ENCODE data around the gene CEP152. TPM values are rescaled to one million over a fixed set of nuclear protein-coding genes. Genes with fewer than 3 reads are reported as not detected.

CEP152 gene
- total RNA-seq, 4 donors from 2014 or later: 2.5 to 4.9 (median 3.5) TPM

GRCh38 chr15:48803877-48804276 is 7.0 kb downstream of the CEP152 start:
- WGBS, 2 donors: 79 to 86% methylated on average over 2 of the region's 2 CpGs
- TF ChIP-seq POLR2A (IDR thresholded peaks at IDR 0.05): no peak
- TF ChIP-seq CTCF (IDR thresholded peaks at IDR 0.05): no peak
- intact Hi-C loops (cut with DNase I; ENCODE audit: low total_unique reads): loop anchor here (10.0 kb wide), 1 partner anchor 449 kb away; no protein-coding TSS in a partner anchor
- DNase-seq (ENCODE audit: low spot score in 2 of 2): no peak
- no peak overlapping the region for H3K4me3 ChIP-seq (ENCODE audit: low read depth, poor library complexity, severe bottlenecking)

GRCh38 chr15:48802867-48803266 is 8.0 kb downstream of the CEP152 start:
- intact Hi-C loops (cut with DNase I; ENCODE audit: low total_unique reads): loop anchor here (10.0 kb wide), 1 partner anchor 448 kb away; no protein-coding TSS in a partner anchor
- TF ChIP-seq POLR2A (IDR thresholded peaks at IDR 0.05) (no peak), CTCF (IDR thresholded peaks at IDR 0.05) (no peak)
- H3K4me3 ChIP-seq (ENCODE audit: low read depth, poor library complexity, severe bottlenecking): no peak overlapping the region
- no peak for DNase-seq (ENCODE audit: low spot score in 2 of 2)

GRCh38 chr15:48802257-48802656 is 8.6 kb downstream of the CEP152 start:
- H3K4me3 ChIP-seq (ENCODE audit: low read depth, poor library complexity, severe bottlenecking): no peak overlapping the region
- intact Hi-C loops (cut with DNase I; ENCODE audit: low total_unique reads): loop anchor here (10.0 kb wide), 1 partner anchor 447 kb away; no protein-coding TSS in a partner anchor
- no peak for TF ChIP-seq CTCF (IDR thresholded peaks at IDR 0.05)
- 64 to 72% methylated on average over 3 of the region's 3 CpGs for WGBS, 2 donors
- no peak for DNase-seq (ENCODE audit: low spot score in 2 of 2)

- no peak for DNase-seq (ENCODE audit: low spot score in 2 of 2)
- intact Hi-C loops (cut with DNase I; ENCODE audit: low total_unique reads): loop anchor here (10.0 kb wide), 1 partner anchor 446 kb away; no protein-coding TSS in a partner anchor
Observed at GRCh38 chr15:48800811-48801455, 9.9 kb downstream of the CEP152 start.

GRCh38 chr15:48800245-48800644 is 10.6 kb downstream of the CEP152 start:
- no peak overlapping the region for H3K4me3 ChIP-seq (ENCODE audit: low read depth, poor library complexity, severe bottlenecking)
- intact Hi-C loops (cut with DNase I; ENCODE audit: low total_unique reads): loop anchor here (10.0 kb wide), 1 partner anchor 445 kb away; no protein-coding TSS in a partner anchor
- 89 to 91% methylated on average over 1 of the region's 1 CpG for WGBS, 2 donors
- no peak for TF ChIP-seq CTCF (IDR thresholded peaks at IDR 0.05)
- no peak for TF ChIP-seq POLR2A (IDR thresholded peaks at IDR 0.05)
- DNase-seq (ENCODE audit: low spot score in 2 of 2): no peak

More at GRCh38 chr15:48800811-48801455, 9.9 kb downstream of the CEP152 start:
- H3K4me3 ChIP-seq (ENCODE audit: low read depth, poor library complexity, severe bottlenecking): no peak overlapping the region
- 24 to 27% methylated on average over 4 of the region's 4 CpGs for WGBS, 2 donors
- TF ChIP-seq CTCF (IDR thresholded peaks at IDR 0.05) (no peak), POLR2A (IDR thresholded peaks at IDR 0.05) (no peak)

GRCh38 chr15:48798319-48798718 is 12.6 kb downstream of the CEP152 start:
- no peak overlapping the region for H3K4me3 ChIP-seq (ENCODE audit: low read depth, poor library complexity, severe bottlenecking)
- no peak for DNase-seq (ENCODE audit: low spot score in 2 of 2)
- intact Hi-C loops (cut with DNase I; ENCODE audit: low total_unique reads): no loop called here
- WGBS, 2 donors: 52% methylated on average over 1 of the region's 1 CpG
- no peak for TF ChIP-seq CTCF (IDR thresholded peaks at IDR 0.05)
- no peak for TF ChIP-seq POLR2A (IDR thresholded peaks at IDR 0.05)

All from lower leg skin (tissue), 4 donors.